ENCODE results near the gene SULT4A1.

- TF ChIP-seq CTCF (IDR thresholded peaks at IDR 0.05), result peak; percentile 57
- TF ChIP-seq TAF1 (IDR thresholded peaks at IDR 0.05; ENCODE audit: borderline replicate concordance, low read depth, low read length), result no peak
- TF ChIP-seq MAX (IDR thresholded peaks at IDR 0.05; ENCODE audit: low read depth), result no peak
- no peak for TF ChIP-seq YY1 (IDR thresholded peaks at IDR 0.05; ENCODE audit: low read depth)
Measured at GRCh38 chr22:43883012-43883661, 20.8 kb upstream of the SULT4A1 start.

All from SK-N-SH (cell line).